GM23338 (cell line): ENCODE measurements around the gene ACSS3. TPM values are rescaled to one million over a fixed set of nuclear protein-coding genes. Genes with fewer than 3 reads are reported as not detected.

Experiments used
- ATAC-seq: fragments of 200-7000 bp; cut with Tn5 transposase; 3 replicates; pipeline ENCODE4 v1.9.1; 2020
- DNase-seq: peaks from one replicate; pipeline ENCODE4 v3.0.0-alpha.2; 2015; ENCODE audit warnings: low spot score
- H2AFZ ChIP-seq: fragments of 200-600 bp; sonication (generic); 2 replicates; pipeline ENCODE4 v1.8.0; 2016; ENCODE audit warnings: antibody characterized with exemption, mild to moderate bottlenecking, moderate library complexity
- H3F3A ChIP-seq: fragments of 200-600 bp; sonication (generic); replicated peaks from 2 replicates; pipeline ENCODE4 v1.8.0; 2017; ENCODE audit warnings: antibody characterized with exemption, mixed run types, low read depth
- H3K27ac ChIP-seq: fragments of 200-600 bp; sonication (generic); 2 replicates; pipeline ENCODE4 v1.6.1; 2016; ENCODE audit warnings: low read depth
- H3K27me3 ChIP-seq: fragments of 200-600 bp; sonication (generic); 2 replicates; pipeline ENCODE4 v1.8.0; 2016; ENCODE audit warnings: mild to moderate bottlenecking, mixed run types, moderate library complexity; ENCODE audit not compliant: insufficient read depth
- H3K36me3 ChIP-seq: fragments of 200-600 bp; sonication (generic); 2 replicates; pipeline ENCODE4 v1.8.0; 2016; ENCODE audit warnings: mild to moderate bottlenecking; ENCODE audit not compliant: insufficient read depth
- H3K4me1 ChIP-seq: fragments of 200-600 bp; sonication (generic); 2 replicates; pipeline ENCODE4 v1.8.0; 2016; ENCODE audit warnings: mild to moderate bottlenecking, moderate library complexity; ENCODE audit not compliant: insufficient read depth
- H3K4me2 ChIP-seq: fragments of 200-600 bp; sonication (generic); 2 replicates; pipeline ENCODE4 v1.7.1; 2017; ENCODE audit warnings: mixed run types
- H3K4me3 ChIP-seq: fragments of 200-600 bp; sonication (generic); 2 replicates; pipeline ENCODE4 v1.6.1; 2016; ENCODE audit warnings: mixed run types
- H3K79me2 ChIP-seq: fragments of 200-600 bp; sonication (generic); replicated peaks from 2 replicates; pipeline ENCODE4 v1.8.0; 2017; ENCODE audit warnings: mild to moderate bottlenecking; ENCODE audit not compliant: insufficient read depth
- H3K9me2 ChIP-seq: fragments of 200-600 bp; sonication (generic); 2 replicates; pipeline ENCODE4 v1.8.0; 2017; ENCODE audit not compliant: insufficient read depth
- H4K20me1 ChIP-seq: fragments of 200-600 bp; sonication (generic); replicated peaks from 2 replicates; pipeline ENCODE4 v1.8.0; 2017; ENCODE audit warnings: mild to moderate bottlenecking; ENCODE audit not compliant: insufficient read depth
- H3K27ac Mint-ChIP-seq: 2 replicates; pipeline ENCODE4 v1.8.0; 2020; ENCODE audit warnings: inconsistent platforms, mild to moderate bottlenecking, moderate library complexity, mixed read lengths
- H3K27me3 Mint-ChIP-seq: 3 replicates; pipeline ENCODE4 v1.8.0; 2022; ENCODE audit warnings: low read depth, mild to moderate bottlenecking, moderate library complexity, mixed read lengths, inconsistent platforms; ENCODE audit not compliant: insufficient read depth, poor library complexity
- H3K36me3 Mint-ChIP-seq: 3 replicates; pipeline ENCODE4 v1.8.0; 2021; ENCODE audit warnings: low read depth, mild to moderate bottlenecking, inconsistent platforms, moderate library complexity, mixed read lengths
- H3K4me1 Mint-ChIP-seq: 3 replicates; pipeline ENCODE4 v1.8.0; 2020; ENCODE audit warnings: mild to moderate bottlenecking, inconsistent platforms, mixed read lengths
- H3K4me3 Mint-ChIP-seq: 3 replicates; pipeline ENCODE4 v1.8.0; 2021; ENCODE audit warnings: moderate library complexity, mild to moderate bottlenecking, inconsistent platforms, mixed read lengths
- H3K9me3 Mint-ChIP-seq: 3 replicates; pipeline ENCODE4 v1.8.0; 2020; ENCODE audit warnings: moderate library complexity, mild to moderate bottlenecking, inconsistent platforms, mixed read lengths
- CREB1 ChIP-seq: fragments of 250-450 bp; sonication (Bioruptor Pico); IDR thresholded peaks from 2 replicates; pipeline ENCODE4 v1.5.0; 2020; ENCODE audit warnings: low read depth, mild to moderate bottlenecking, moderate library complexity
- CTCF ChIP-seq, 2 experiments: fragments of 200-600 bp in 1 of 2; sonication (generic) in 1 of 2; conservative IDR thresholded peaks; 2 replicates each; pipeline versions ENCODE4 v1.5.1 to v1.6.1; 2016 to 2017; ENCODE audit warnings: antibody characterized with exemption in 2 of 2, low read depth in 2 of 2, mild to moderate bottlenecking in 2 of 2, moderate library complexity in 1 of 2
- EZH2 ChIP-seq: fragments of 200-600 bp; sonication (generic); IDR thresholded peaks from one replicate; pipeline ENCODE4 v1.8.0; 2017; ENCODE audit warnings: antibody characterized with exemption, mild to moderate bottlenecking, low read depth; ENCODE audit not compliant: unreplicated experiment
- EZH2phosphoT487 ChIP-seq: fragments of 200-600 bp; sonication (generic); IDR thresholded peaks from one replicate; pipeline ENCODE4 v1.8.1; 2018; ENCODE audit warnings: antibody characterized with exemption; ENCODE audit not compliant: unreplicated experiment
- JUNB ChIP-seq: IDR thresholded peaks from one replicate; pipeline ENCODE4 v1.6.1; 2016; ENCODE audit warnings: antibody characterized with exemption; ENCODE audit not compliant: unreplicated experiment
- POLR2AphosphoS5 ChIP-seq: IDR thresholded peaks from 2 replicates; pipeline ENCODE4 v1.6.1; 2016; ENCODE audit warnings: antibody characterized with exemption, low read depth
- REST ChIP-seq: IDR thresholded peaks from one replicate; pipeline ENCODE4 v1.6.1; 2018; ENCODE audit warnings: antibody characterized with exemption; ENCODE audit not compliant: unreplicated experiment
- ZNF114 ChIP-seq: fragments of 250-450 bp; sonication (Bioruptor Pico); IDR thresholded peaks from 2 replicates; pipeline ENCODE4 v1.5.0; 2020; ENCODE audit warnings: mild to moderate bottlenecking, moderate library complexity
- ZNF331 ChIP-seq: fragments of 250-450 bp; sonication (Bioruptor Pico); IDR thresholded peaks from 2 replicates; pipeline ENCODE4 v1.5.0; 2020; ENCODE audit warnings: low read depth, mild to moderate bottlenecking, moderate library complexity
- ZNF462 ChIP-seq: fragments of 250-450 bp; sonication (Bioruptor Pico); IDR thresholded peaks from 2 replicates; pipeline ENCODE4 v1.5.0; 2020; ENCODE audit warnings: mild to moderate bottlenecking, moderate library complexity
- polyA plus RNA-seq: library from polyadenylated mRNA; unstranded; fragments of >200 nt; fragmentation: Nextera tagmentation; extraction: Ambion mirVana; gene quantifications from 2 replicates; pipeline ENCODE4 v1.2.1, GENCODE V29; 2016
- total RNA-seq: library from RNA; depleted of rRNA; stranded (reverse); fragments of >200 nt; shearing (Covaris generic); gene quantifications from 2 replicates; pipeline ENCODE4 v1.2.3, GENCODE V29; 2014

Gene ACSS3
- total and polyA plus RNA-seq, 2 experiments from 2014 or later, result 7.4 to 28.9 TPM

- no peak for TF ChIP-seq ZNF331 (CRISPR knock-in tag)
- TF ChIP-seq EZH2phosphoT487, result no peak
- TF ChIP-seq ZNF462 (CRISPR knock-in tag), result no peak
- no peak for TF ChIP-seq CTCF (conservative IDR thresholded peaks at IDR 0.05; ENCODE audit: low read depth in 2 of 2)
- TF ChIP-seq CREB1 (CRISPR knock-in tag), result no peak
- no peak for TF ChIP-seq POLR2AphosphoS5
These were observed 72.5 kb downstream of the ACSS3 start (continued) for GRCh38 chr12:81150382-81150781.

GRCh38 chr12:81159856-81160255 lies 82.0 kb downstream of the ACSS3 start:
- no peak overlapping the region for H3K4me3 ChIP-seq
- H3F3A ChIP-seq, result no peaks in the 10 kb centered on the region
- Mint-ChIP-seq H3K27ac (no peak overlapping the region), H3K27me3 (no peaks in the 10 kb centered on the region), H3K4me1 (no peaks in the 10 kb centered on the region), H3K9me3 (no peaks in the 10 kb centered on the region), H3K36me3 (peaks cover 12% of the 10 kb centered on the region; the same call in 2 of the 3 replicates), H3K4me3 (no peak overlapping the region)
- no peak overlapping the region for H3K4me2 ChIP-seq
- H3K4me1 ChIP-seq, result no peaks in the 10 kb centered on the region
- ATAC-seq (no peak), DNase-seq (no peak)
- H3K27ac ChIP-seq, result no peak overlapping the region
- no peaks in the 10 kb centered on the region for H3K9me2 ChIP-seq
- no peaks in the 10 kb centered on the region for H3K27me3 ChIP-seq
- H4K20me1 ChIP-seq, result no peaks in the 10 kb centered on the region
- H2AFZ ChIP-seq, result no peak overlapping the region
- no peaks in the 10 kb centered on the region for H3K36me3 ChIP-seq
- no peaks in the 10 kb centered on the region for H3K79me2 ChIP-seq
- no peak for TF ChIP-seq ZNF114
- no peak for TF ChIP-seq EZH2
- no peak for TF ChIP-seq CREB1 (CRISPR knock-in tag)
- TF ChIP-seq ZNF331 (CRISPR knock-in tag), result no peak
- no peak for TF ChIP-seq EZH2phosphoT487
- TF ChIP-seq JUNB, result no peak
- no peak for TF ChIP-seq REST
